NCI-H1417 treated with DMSO at 0.1 percent for 48 hours (cell line): ENCODE data around the gene STXBP3.

Source experiments
- DNase-seq: peaks from one replicate; lab custom pipeline; 2025; lab: John Stamatoyannopoulos, UW

Gene STXBP3

DNA sequence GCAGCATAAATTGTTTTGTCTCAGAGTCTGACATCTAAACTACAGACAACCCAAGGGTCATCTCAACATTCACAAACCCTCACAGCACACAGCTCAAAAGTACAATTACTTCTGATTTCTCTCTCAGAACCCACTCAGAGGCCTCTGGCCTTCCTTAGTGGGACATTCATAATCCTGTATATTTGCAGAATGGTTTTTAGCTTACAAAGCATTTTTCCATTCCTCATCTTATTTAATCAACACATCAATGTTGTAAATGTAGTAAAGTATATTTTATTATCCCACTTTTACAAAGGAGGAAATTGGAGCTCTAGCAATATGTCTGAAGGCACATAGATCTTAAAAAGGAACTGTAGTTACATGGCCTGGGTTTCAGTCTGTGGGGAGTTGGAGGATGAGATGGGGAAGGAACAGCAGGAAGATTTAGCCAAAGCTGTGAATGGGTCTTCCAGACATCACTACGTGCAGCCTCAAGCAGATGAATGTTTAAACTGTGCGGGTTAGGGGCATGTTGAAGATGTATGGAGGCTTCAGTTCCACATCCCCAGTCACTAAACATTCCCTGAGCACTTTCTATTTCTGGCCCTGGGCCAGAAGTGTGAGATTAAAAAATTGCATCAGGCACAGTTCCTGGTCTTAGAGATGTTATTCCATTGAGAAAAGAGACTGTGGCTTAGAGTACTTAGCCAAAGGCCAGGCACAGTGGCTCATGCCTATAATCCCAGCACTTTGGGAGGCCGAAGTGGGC is 97.1 kb downstream of the STXBP3 start:
- no peak for DNase-seq

DNA sequence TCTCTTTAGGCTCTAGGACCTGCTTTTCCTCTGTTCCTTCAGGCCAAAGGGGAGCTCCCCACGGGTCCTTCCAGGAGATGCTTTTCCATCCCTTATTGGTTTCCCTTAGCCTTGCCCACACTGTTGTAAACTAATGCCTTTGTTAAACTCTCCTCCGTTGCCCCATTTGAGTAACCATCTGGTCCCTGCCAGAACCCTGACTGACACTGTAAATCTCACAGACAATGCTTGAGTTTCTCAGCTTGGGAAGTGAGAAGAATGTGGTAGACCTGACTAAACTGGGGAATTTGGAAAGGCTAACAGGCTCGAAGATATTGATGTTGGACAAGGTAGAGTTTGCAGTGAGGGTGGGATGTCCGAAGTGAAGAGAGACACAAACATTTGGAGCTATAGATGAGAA is 99.0 kb downstream of the STXBP3 start:
- DNase-seq, result no peak

DNA sequence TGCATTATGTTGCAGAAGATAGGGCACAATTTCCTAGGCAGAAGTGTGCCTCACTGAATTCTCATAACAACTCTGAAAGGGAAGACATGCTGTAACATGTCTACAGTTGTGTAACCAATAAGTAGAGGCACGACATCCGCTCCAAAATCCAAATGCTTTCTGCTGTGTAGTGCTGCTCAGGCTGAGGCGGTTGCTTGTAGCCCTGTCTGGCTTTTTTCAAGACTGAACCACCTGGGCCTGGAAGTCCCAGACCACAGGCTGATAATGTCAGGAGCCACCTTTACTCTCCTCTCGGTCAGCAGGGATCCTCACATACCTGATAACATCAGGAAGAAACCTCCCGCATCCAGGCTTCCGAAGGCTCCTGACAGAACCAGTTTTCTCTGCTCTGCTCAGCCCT is 99.5 kb downstream of the STXBP3 start:
- no peak for DNase-seq

DNA sequence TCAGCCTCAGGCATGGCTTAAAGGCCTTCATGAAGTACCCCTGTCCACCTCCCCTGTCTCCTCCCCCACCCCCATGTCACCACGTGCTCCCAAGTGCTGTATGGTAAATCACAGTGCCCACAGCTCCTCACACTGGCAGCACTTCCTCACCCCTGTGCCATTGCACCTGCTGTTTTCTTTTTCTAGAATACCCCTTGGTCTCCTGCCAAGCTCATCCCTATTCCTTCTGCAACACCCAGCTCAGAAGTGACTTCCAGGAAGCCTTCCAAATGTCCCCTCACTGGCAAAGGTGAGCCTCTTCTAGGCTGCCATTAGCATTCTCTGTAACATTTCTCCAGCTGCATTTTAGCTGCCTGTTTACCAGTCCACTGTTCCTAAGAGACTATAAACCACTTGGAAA is 101.0 kb downstream of the STXBP3 start:
- DNase-seq, result no peak

DNA sequence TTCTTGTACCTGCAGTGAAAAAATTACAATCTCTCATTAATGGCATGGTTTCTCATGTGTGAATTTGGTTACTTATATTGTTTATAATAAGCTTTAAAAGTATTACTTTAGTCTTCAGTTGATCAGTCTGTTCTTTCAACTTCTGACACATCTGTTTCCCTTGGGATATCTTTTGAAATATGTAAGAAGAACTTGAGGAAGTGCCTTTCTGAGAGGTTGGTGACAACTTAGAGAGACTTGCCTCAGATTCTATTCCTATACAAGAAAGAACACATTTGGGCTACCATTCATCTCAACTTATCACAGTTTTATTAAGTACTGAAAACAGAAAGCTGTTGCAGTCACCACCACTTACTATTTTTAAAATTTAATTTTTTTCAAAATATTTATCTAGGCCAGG is 102.3 kb downstream of the STXBP3 start:
- no peak for DNase-seq

DNA sequence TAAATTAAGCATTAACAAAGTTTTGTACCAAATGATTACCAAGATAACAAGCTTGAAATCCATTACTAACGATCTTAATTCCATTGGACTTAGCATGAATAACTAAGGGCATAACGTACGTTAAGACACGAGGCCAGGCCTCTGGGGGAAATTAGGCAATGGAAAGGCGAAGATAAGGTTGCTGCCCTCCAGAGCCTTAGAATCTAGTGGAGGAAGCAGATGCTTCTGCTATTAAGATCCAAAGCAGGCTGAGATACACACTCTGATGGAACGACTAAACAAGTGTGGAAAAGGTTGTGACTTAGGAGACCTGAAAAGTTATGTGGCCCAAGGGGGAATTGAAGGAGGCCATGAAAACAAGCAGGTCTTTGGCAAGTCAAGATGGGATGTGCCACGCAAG is 104.5 kb downstream of the STXBP3 start:
- no peak for DNase-seq

DNA sequence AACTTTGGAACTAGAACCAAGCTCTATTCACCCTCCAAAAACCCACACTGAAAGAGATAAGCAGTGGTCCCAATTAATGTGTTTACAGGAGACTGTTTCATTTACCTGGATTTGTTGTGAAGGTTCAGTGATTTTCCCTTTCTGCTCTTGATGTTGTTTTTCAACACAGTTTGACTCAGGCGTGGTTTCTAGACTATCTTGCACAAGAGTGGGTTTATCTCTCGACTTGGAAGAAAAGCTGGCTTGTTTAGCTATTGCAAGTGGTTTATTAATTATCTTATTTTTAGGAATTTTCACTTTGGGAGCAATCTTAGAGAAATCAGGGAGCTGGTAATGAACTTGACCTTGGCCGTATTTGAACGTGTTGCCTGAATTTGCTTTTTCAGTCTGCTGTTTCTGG is 105.1 kb downstream of the STXBP3 start:
- no peak for DNase-seq

DNA sequence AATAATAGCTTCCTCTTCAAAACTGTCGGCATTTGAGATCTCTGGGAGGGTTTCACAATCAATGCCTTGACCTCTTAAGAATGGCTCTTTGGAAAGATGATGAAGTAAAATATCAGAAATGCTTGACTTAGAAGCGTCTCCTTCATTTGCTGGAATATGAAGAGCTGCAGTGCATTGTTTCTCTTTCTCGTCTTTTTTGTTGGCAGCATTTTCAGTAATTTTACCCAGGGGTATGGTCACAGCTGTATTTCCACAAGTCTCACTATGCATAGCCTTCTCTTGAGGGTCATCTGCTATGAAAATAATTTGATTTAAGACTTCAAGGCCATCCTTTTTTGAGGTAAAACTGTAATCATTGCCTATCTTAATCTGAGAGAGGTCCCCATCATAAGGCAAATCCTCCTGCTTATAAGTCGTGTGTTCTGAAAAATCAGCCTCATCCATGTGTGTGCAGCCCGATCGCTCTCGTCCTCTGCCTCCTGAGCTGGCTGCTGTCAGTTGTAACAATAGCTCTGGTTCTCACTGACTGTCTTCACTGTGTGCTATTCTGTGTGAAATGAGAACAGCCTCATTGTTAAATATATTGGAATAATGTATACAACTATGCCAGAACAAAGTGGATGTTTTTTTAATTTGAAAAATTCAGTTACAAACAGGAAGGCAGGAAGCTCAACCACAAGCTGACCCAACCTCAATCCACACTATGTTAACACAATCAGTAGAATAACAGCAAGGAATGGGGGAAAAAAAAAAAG is 105.9 kb downstream of the STXBP3 start:
- DNase-seq, result no peak

DNA sequence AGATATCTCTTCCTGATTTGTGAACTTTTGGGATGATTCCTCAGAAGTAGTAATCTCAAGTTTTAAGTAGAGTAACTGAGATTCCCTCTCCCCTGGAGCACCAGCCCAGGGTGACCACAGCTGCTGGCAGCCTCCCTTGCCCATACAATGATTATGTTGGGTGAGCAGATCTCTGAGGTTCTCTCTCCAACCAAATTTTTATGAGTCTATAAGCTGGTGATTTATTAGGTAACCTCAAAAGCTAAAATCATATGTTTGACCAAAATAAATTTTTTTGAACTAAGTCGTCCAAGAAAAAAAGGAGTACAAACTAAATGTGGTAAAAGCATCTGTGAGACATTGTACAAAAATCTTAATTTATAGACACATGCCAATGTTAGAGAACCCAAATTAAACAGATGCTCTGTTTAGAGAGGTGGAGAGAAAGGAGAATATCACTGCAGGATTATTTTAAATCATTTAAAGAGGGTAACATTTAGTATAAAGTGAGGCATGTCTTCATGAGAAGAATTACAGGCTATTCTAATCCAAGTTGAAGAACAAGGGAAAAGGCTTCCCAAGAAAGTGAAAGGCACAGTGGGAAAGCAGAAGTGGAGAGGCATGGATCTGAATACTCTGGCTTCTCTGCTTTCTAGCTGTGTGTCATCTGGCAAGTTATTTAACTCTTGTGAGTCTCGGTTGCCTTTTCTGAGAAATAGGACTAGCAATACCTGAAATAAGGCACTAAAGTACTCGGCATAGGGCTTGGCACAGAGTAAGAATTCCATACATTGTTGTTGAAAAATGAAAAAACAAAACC is 107.9 kb downstream of the STXBP3 start:
- DNase-seq, result no peak

DNA sequence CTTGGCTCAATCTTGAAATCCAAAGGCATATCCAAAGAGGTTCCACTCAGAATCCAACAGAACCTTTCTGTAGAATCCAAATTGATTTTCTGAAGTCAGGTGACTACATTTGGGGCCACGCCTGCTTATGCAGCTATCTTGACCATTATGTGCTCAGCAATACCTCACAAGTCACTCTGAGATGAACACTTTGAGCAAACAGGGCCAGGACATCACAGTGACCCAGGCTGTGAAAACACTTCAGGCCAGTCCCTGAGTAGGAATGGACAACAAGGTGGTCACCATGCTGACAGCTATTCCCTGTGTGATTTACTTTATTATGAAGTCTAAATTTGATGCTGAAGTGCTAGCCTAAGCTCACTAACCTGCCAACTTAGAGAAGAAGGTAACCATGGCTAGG is 110.5 kb downstream of the STXBP3 start, which contains the start of gene AKNAD1:
Gene AKNAD1 (minus strand): TSS at position 101 of the 400 bp plus-strand sequence. CDS start 4,430 bp downstream, outside the sequence.
- DNase-seq, result no peak

DNA sequence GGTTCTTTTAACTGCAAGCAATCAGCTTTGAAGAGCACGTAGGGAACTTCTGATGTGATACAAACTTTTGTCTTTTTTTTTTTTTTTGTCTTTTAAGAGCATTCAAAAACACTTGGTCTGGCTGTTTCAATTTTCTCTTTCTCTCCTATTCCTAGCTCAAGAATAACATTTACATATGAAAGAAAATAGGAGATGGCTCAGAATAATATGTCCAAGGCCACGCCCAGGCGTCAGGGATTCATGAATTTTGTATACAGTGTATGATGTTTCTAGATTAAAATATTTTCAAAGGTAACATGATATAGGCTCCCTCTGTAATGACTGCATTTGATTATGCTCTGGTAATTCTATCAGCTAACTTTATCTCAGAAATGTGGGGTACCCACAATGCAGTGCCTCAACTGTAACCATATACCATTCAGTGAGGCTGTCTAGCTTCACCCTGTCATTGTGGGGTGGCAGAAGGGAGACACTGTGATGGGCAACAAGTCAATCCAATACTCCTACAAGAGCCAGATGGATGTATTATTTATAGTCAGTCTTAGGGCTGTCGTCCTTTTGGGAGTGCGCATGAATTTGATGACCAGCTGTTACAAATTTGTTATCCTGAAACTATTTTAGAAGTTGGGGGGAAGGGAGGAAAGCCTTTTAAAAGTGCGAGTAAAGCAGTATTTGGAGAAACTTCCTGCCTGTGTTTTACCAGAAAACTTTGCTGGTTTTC is 111.9 kb downstream of the STXBP3 start:
- no peak for DNase-seq
